GDM1 (cell line): ENCODE results near the gene PTRHD1.

Experiments used
- DNase-seq: peaks from one replicate; lab custom pipeline; 2025; lab: John Stamatoyannopoulos, UW

The PTRHD1 gene

GRCh38 chr2:24756789-24757188 is 36.4 kb downstream of the PTRHD1 start:
- no peak for DNase-seq

GRCh38 chr2:24754985-24755705 is 38.0 kb downstream of the PTRHD1 start:
- DNase-seq: no peak

- no peak for DNase-seq
Measured at GRCh38 chr2:24749069-24749691, 44.0 kb downstream of the PTRHD1 start.

GRCh38 chr2:24747299-24747698 is 45.9 kb downstream of the PTRHD1 start:
- DNase-seq: no peak

- no peak for DNase-seq
Measured at GRCh38 chr2:24745825-24746224, 47.4 kb downstream of the PTRHD1 start.

GRCh38 chr2:24744356-24744755 is 48.8 kb downstream of the PTRHD1 start:
- DNase-seq: no peak

- no peak for DNase-seq
Measured at GRCh38 chr2:24743924-24744323, 49.3 kb downstream of the PTRHD1 start.

- no peak for DNase-seq
Measured at GRCh38 chr2:24742730-24743129, 50.5 kb downstream of the PTRHD1 start.

- no peak for DNase-seq
Measured at GRCh38 chr2:24740142-24740541, 53.0 kb downstream of the PTRHD1 start.
